ENCODE data around the gene CSNK2B.

DNA sequence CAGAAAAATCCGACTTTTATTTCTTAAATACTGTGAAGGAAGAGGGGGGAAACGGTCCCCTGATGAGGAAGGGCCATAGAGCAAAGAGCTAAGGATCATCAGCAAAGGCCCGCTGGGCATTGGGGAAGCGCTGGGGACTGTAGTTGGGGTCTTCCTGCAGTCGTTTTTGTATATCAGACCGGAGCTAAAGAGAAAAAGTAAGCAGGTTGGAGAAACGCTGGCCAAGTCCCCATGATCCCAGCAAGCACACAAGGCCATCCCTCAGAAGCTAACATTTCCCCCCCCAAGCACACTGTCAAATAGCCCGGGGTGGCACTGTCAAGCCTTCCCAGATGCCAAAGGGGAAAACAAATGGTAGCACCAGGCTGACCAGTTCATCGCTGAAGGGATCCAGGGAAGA, 26.8 kb upstream of the CSNK2B start:
- TF ChIP-seq, protein P1, sequence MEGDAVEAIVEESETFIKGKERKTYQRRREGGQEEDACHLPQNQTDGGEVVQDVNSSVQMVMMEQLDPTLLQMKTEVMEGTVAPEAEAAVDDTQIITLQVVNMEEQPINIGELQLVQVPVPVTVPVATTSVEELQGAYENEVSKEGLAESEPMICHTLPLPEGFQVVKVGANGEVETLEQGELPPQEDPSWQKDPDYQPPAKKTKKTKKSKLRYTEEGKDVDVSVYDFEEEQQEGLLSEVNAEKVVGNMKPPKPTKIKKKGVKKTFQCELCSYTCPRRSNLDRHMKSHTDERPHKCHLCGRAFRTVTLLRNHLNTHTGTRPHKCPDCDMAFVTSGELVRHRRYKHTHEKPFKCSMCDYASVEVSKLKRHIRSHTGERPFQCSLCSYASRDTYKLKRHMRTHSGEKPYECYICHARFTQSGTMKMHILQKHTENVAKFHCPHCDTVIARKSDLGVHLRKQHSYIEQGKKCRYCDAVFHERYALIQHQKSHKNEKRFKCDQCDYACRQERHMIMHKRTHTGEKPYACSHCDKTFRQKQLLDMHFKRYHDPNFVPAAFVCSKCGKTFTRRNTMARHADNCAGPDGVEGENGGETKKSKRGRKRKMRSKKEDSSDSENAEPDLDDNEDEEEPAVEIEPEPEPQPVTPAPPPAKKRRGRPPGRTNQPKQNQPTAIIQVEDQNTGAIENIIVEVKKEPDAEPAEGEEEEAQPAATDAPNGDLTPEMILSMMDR (IDR thresholded peaks at IDR 0.05), result no peak
- no peak for TF ChIP-seq POLR2A (IDR thresholded peaks at IDR 0.05)

Measured in thyroid gland (tissue), 4 donors.